Omental fat pad (tissue), 4 donors: ENCODE results near the gene AUTS2. TPM values are rescaled to one million over a fixed set of nuclear protein-coding genes. Genes with fewer than 3 reads are reported as not detected.

Experiments
- ATAC-seq: fragments of 150-250 bp; one replicate; pipeline ENCODE4 v1.9.1; 2016; ENCODE audit warnings: mild to moderate bottlenecking, moderate library complexity; ENCODE audit not compliant: low FRiP score
- DNase-seq: peaks from one replicate; pipeline ENCODE4 v3.0.0-alpha.2; 2019; ENCODE audit warnings: low spot score
- CTCF ChIP-seq, 3 donors: fragments of 450-650 bp; IDR thresholded peaks; one replicate each; pipeline ENCODE4 v1.5.1; 2016 to 2017; ENCODE audit warnings: antibody characterized with exemption in 3 of 3, mild to moderate bottlenecking in 3 of 3, moderate library complexity in 2 of 3
- total RNA-seq, 4 donors: library from RNA; depleted of rRNA; stranded (reverse); fragments of >200 nt; gene quantifications; one replicate each; pipeline ENCODE4 v1.1.0, GENCODE V29; 2016

The AUTS2 gene
- total RNA-seq, 4 donors from 2014 or later: 13.2 to 27.0 (median 21.2) TPM

DNA sequence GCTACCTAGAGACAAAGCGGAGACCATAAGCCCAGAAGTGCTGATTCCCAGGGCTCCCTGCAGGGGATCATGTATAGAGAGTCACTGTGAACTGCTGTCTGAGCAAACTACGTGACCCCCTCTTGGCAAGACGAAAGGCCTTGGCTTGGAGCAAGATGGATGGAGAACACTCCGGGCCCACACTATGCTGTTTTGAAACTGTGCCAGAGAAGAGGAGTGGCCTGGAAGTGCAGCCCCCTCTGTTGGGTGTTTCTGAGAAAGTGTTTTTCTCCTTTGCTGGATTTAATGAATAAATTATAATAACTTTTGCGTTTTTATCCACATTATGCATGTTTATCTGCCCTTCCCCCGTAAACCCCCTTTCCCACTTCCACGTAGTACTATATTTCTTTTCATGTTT lies 894.4 kb downstream of the AUTS2 start:
- no peak for DNase-seq
- TF ChIP-seq CTCF (IDR thresholded peaks at IDR 0.05): no peak
- ATAC-seq: no peak

GRCh38 chr7:70494225-70495032 lies 896.2 kb downstream of the AUTS2 start:
- DNase-seq (no peak), ATAC-seq (no peak)
- no peak for TF ChIP-seq CTCF (IDR thresholded peaks at IDR 0.05)

DNA sequence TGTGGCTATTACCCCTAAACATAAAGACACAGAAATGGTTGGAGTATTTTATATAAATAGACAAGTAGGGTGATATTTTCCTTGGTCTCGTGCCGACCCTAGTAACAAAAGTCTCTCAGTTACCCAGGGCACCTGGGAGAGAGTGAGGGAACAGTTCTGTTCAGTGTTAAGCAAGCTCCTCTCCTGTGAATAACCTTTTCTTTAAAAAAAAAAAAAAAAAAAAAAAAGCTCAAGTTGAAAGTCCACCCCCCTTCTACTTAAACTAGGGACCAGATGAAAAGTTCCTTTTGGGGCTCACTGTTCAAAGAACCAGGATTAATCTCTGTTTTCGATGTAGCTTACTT lies 896.7 kb downstream of the AUTS2 start:
- DNase-seq: no peak
- TF ChIP-seq CTCF (IDR thresholded peaks at IDR 0.05): no peak
- ATAC-seq: no peak

- TF ChIP-seq CTCF (IDR thresholded peaks at IDR 0.05): no peak
- ATAC-seq (no peak), DNase-seq (no peak)
These were observed 899.5 kb downstream of the AUTS2 start for GRCh38 chr7:70497793-70498192.

DNA sequence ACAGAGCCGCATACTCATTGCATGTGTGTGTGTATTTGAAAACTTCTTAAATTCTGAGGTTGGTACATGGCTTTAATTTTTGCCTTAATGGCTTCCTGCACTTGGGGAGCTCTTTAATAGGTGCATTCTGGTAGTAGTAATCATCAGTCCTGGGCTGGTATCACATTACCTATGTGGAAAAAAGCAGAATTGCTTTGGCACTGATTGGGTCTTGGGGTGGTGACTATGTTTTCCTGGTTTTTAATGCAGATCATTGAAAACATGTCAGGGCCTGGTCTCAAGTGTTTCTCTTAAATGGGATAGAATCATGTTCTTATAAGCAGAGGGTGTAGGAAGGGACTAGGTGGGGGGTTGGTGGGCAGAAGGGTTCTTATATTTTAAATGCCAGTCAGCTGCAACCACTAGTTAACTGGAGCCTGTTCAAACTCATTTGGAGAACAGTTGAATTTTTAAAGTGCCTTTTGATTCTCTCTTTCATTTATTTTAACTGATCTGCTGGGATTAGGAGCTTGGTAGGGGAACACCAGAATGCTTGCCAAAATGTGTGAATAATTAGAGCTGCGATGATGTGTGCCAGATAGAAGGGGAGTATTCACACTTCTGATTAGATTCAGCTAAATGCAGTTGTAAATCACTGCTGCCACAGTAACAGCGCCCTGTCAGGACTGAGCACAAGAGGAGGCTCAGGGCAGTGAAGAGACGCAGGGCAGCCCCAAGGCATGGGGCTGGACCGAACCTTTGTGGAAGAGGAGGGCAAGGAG lies 900.1 kb downstream of the AUTS2 start:
- peak; percentile 62 for ATAC-seq
- no peak for DNase-seq
- no peak for TF ChIP-seq CTCF (IDR thresholded peaks at IDR 0.05)

DNA sequence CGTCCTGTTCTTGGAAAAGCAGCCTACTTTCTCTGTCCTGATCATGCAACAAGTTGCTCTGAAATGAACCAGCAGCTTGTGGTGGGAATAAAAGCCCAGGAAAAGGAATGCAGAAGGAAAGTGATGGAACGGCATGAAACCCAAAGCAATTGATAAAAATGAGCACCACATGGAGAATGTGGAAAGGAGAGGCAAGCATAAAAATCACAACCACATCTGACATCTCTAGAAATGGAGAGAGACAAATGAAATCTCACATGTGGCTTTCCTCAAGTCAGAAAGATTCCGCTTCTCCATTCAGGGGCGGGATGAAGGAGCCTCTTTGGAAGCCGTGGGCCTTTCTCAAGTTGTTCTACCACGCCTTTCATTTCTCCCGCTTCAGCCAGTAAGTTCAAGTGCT lies 902.0 kb downstream of the AUTS2 start:
- no peak for ATAC-seq
- no peak for DNase-seq
- TF ChIP-seq CTCF (IDR thresholded peaks at IDR 0.05): no peak
